Kidney tubule cell (primary cell): ENCODE results near the gene IFI16.
"Not testable (repeated sequence)": the region's sequence is repeated elsewhere in the genome, so short reads cannot be mapped to it uniquely, and the experiment has no call there.

Experiments used
- DNase-seq: peaks from one replicate; pipeline ENCODE4 v3.0.0-alpha.2; 2018; ENCODE audit warnings: low spot score

The IFI16 gene

GRCh38 chr1:159098596-159098995 lies 88.9 kb downstream of the IFI16 start:
- DNase-seq, result no peak

GRCh38 chr1:159100589-159100988 lies 90.9 kb downstream of the IFI16 start:
- no peak for DNase-seq

GRCh38 chr1:159103021-159103420 lies 93.3 kb downstream of the IFI16 start:
- not testable (repeated sequence) for DNase-seq
